H1 (cell line): ENCODE results near the gene TEAD2. TPM values are rescaled to one million over a fixed set of nuclear protein-coding genes. Genes with fewer than 3 reads are reported as not detected.

Source experiments
- CTCF ChIA-PET: fragments of 300-600 bp; sonication (Branson Sonifier 250); formaldehyde crosslinking; loops from one replicate; lab custom pipeline; 2021; ENCODE audit not compliant: partially characterized antibody; lab: Charles Lee
- POLR2A ChIA-PET: fragments of 300-600 bp; sonication (Branson Sonifier 250); formaldehyde crosslinking; loops from one replicate; lab custom pipeline; 2021; ENCODE audit warnings: inconsistent platforms; ENCODE audit not compliant: partially characterized antibody; lab: Charles Lee
- DNase-seq, 2 experiments: peaks; one replicate each; pipeline versions ENCODE4 v3.0.0 to v3.0.0-alpha.2; 2010 to 2022; ENCODE audit warnings: low spot score in 2 of 2, low read depth in 1 of 2, mixed read lengths in 1 of 2
- FAIRE-seq: peaks from 2 replicates; lab custom pipeline; 2011; peaks lifted over from hg19 to GRCh38; lab: Jason Lieb, UNC
- H2AFZ ChIP-seq: 2 replicates; pipeline ENCODE4 v1.8.1; 2012; ENCODE audit warnings: low read length, inconsistent platforms
- H2AK5ac ChIP-seq: 2 replicates; pipeline ENCODE4 v1.6.1; 2013; ENCODE audit warnings: low read depth, low read length
- H2BK120ac ChIP-seq: replicated peaks from 2 replicates; pipeline ENCODE3; 2013; ENCODE audit warnings: low read depth, low read length, inconsistent platforms
- H2BK12ac ChIP-seq: 2 replicates; pipeline ENCODE4 v1.6.1; 2013; ENCODE audit warnings: low read depth, low read length
- H2BK15ac ChIP-seq: 2 replicates; pipeline ENCODE4 v1.6.1; 2013; ENCODE audit warnings: low read length
- H2BK20ac ChIP-seq: 2 replicates; pipeline ENCODE4 v1.6.1; 2013; ENCODE audit warnings: low read length
- H2BK5ac ChIP-seq: 2 replicates; pipeline ENCODE4 v1.6.1; 2013; ENCODE audit warnings: low read depth, low read length
- H3K14ac ChIP-seq: 2 replicates; pipeline ENCODE4 v1.6.1; 2013; ENCODE audit warnings: inconsistent platforms; ENCODE audit not compliant: insufficient read length
- H3K18ac ChIP-seq: 2 replicates; pipeline ENCODE4 v1.6.1; 2013; ENCODE audit warnings: low read length; ENCODE audit errors: extremely low read depth
- H3K23ac ChIP-seq: 2 replicates; pipeline ENCODE4 v1.6.1; 2013; ENCODE audit warnings: inconsistent platforms; ENCODE audit not compliant: insufficient read length
- H3K23me2 ChIP-seq: 2 replicates; pipeline ENCODE4 v1.6.1; 2013; ENCODE audit warnings: low read depth, low read length
- H3K27ac ChIP-seq: 2 replicates; pipeline ENCODE4 v1.6.1; 2011; ENCODE audit warnings: low read depth, low read length, inconsistent platforms
- H3K27me3 ChIP-seq, 4 experiments: replicated peaks in 1 of 4; 1 replicate in 1 of 4; 2 replicates in 3 of 4; pipeline versions ENCODE4 v1.6.1 to v1.8.1; 2011 to 2013; ENCODE audit warnings: low read length in 3 of 4, mild to moderate bottlenecking in 3 of 4, inconsistent platforms in 2 of 4, mixed read lengths in 2 of 4, moderate library complexity in 1 of 4; ENCODE audit not compliant: control insufficient read depth in 3 of 4, insufficient read depth in 3 of 4; ENCODE audit errors: extremely low read depth in 1 of 4
- H3K36me3 ChIP-seq, 4 experiments: 2 replicates each; pipeline versions ENCODE4 v1.6.1 to v1.8.1; 2011 to 2013; ENCODE audit warnings: mild to moderate bottlenecking in 4 of 4, low read length in 3 of 4, moderate library complexity in 2 of 4, control low read depth in 1 of 4, inconsistent platforms in 1 of 4; ENCODE audit not compliant: insufficient read depth in 4 of 4, control insufficient read depth in 2 of 4
- H3K4ac ChIP-seq: replicated peaks from 2 replicates; pipeline ENCODE3; 2013; ENCODE audit warnings: low read length, low read depth, mixed read lengths, inconsistent platforms; ENCODE audit not compliant: insufficient read length
- H3K4me1 ChIP-seq, 4 experiments: replicated peaks in 1 of 4; 1 replicate in 1 of 4; 2 replicates in 3 of 4; pipeline versions ENCODE4 v1.6.1 to v1.8.1; 2011 to 2013; ENCODE audit warnings: low read length in 3 of 4, inconsistent platforms in 2 of 4, mixed read lengths in 1 of 4; ENCODE audit not compliant: insufficient read depth in 4 of 4, control insufficient read depth in 3 of 4
- H3K4me2 ChIP-seq, 2 experiments: 2 replicates each; pipeline versions ENCODE4 v1.6.1 to v1.8.1; 2011 to 2013; ENCODE audit warnings: low read depth in 2 of 2, low read length in 2 of 2, control low read depth in 1 of 2, inconsistent platforms in 1 of 2, mild to moderate bottlenecking in 1 of 2; ENCODE audit not compliant: insufficient read depth in 1 of 2
- H3K4me3 ChIP-seq, 4 experiments: fragments of 200-600, 300-600 bp in 1 of 4; sonication (generic), shearing (Covaris generic), sonication (Bioruptor Twin) in 1 of 4; 2 replicates each; pipeline versions ENCODE4 v1.5.1 to v1.8.1; 2011 to 2016; ENCODE audit warnings: low read length in 4 of 4, low read depth in 3 of 4, control low read depth in 2 of 4, inconsistent platforms in 2 of 4, mild to moderate bottlenecking in 2 of 4, mixed read lengths in 1 of 4, moderate library complexity in 1 of 4; ENCODE audit not compliant: insufficient read depth in 2 of 4; ENCODE audit errors: extremely low read depth in 1 of 4
- H3K56ac ChIP-seq: replicated peaks from 2 replicates; pipeline ENCODE3; 2013; ENCODE audit warnings: low read depth, mild to moderate bottlenecking, mixed read lengths, low read length, inconsistent platforms; ENCODE audit not compliant: insufficient read length
- H3K79me1 ChIP-seq: 2 replicates; pipeline ENCODE4 v1.6.1; 2013; ENCODE audit warnings: low read depth, low read length, control low read depth
- H3K79me2 ChIP-seq, 2 experiments: 2 replicates each; pipeline versions ENCODE4 v1.6.1 to v1.8.1; 2012 to 2013; ENCODE audit warnings: low read length in 2 of 2, mild to moderate bottlenecking in 2 of 2, inconsistent platforms in 1 of 2; ENCODE audit not compliant: insufficient read depth in 2 of 2, control insufficient read depth in 1 of 2
- H3K9ac ChIP-seq, 4 experiments: replicated peaks in 1 of 4; 1 replicate in 1 of 4; 2 replicates in 3 of 4; pipeline versions ENCODE4 v1.6.1 to v1.8.1; 2011 to 2013; ENCODE audit warnings: low read depth in 3 of 4, low read length in 3 of 4, control low read depth in 2 of 4, mild to moderate bottlenecking in 2 of 4, moderate library complexity in 2 of 4, inconsistent platforms in 1 of 4; ENCODE audit errors: extremely low read depth in 1 of 4
- H3K9me3 ChIP-seq, 2 experiments: 2 replicates each; pipeline versions ENCODE4 v1.6.1 to v1.8.1; 2012 to 2013; ENCODE audit warnings: mild to moderate bottlenecking in 2 of 2, moderate library complexity in 2 of 2, control low read depth in 1 of 2, inconsistent platforms in 1 of 2, low read depth in 1 of 2, low read length in 1 of 2, mixed read lengths in 1 of 2; ENCODE audit not compliant: insufficient read depth in 2 of 2
- H4K20me1 ChIP-seq, 2 experiments: replicated peaks in 1 of 2; 2 replicates each; pipeline versions ENCODE3 to v1.8.1; 2011 to 2013; ENCODE audit warnings: inconsistent platforms in 2 of 2, low read length in 2 of 2, mild to moderate bottlenecking in 1 of 2; ENCODE audit not compliant: insufficient read depth in 2 of 2, control insufficient read depth in 1 of 2
- H4K5ac ChIP-seq: 2 replicates; pipeline ENCODE4 v1.6.1; 2013; ENCODE audit warnings: low read length, low read depth, mixed read lengths, inconsistent platforms; ENCODE audit not compliant: insufficient read length
- H4K8ac ChIP-seq: 2 replicates; pipeline ENCODE4 v1.8.0; 2013; ENCODE audit warnings: mild to moderate bottlenecking, moderate library complexity, low read length, inconsistent platforms; ENCODE audit not compliant: insufficient read depth; ENCODE audit errors: extremely low read depth
- H4K91ac ChIP-seq: replicated peaks from 2 replicates; pipeline ENCODE3; 2013; ENCODE audit warnings: low read length, mixed read lengths, inconsistent platforms; ENCODE audit not compliant: insufficient read length
- BCL11A ChIP-seq, 2 experiments: IDR thresholded peaks; one replicate each; pipeline ENCODE4 v1.6.1; 2011; ENCODE audit warnings: low read depth in 2 of 2, low read length in 2 of 2, mild to moderate bottlenecking in 2 of 2
- CEBPB ChIP-seq: IDR thresholded peaks from 2 replicates; pipeline ENCODE4 v1.6.1; 2012; ENCODE audit warnings: low read depth, low read length
- CHD1 ChIP-seq: IDR thresholded peaks from 2 replicates; pipeline ENCODE4 v1.6.1; 2012; ENCODE audit warnings: low read depth, low read length, improper control_type of control experiment
- EZH2 ChIP-seq: fragments of 200-600 bp; sonication (generic); IDR thresholded peaks from 2 replicates; pipeline ENCODE4 v1.7.1; 2012; ENCODE audit warnings: low read depth, mild to moderate bottlenecking, moderate library complexity, low read length, inconsistent platforms; ENCODE audit not compliant: severe bottlenecking
- MAX ChIP-seq: IDR thresholded peaks from 2 replicates; pipeline ENCODE4 v1.6.1; 2012; ENCODE audit warnings: inconsistent platforms
- RFX5 ChIP-seq: IDR thresholded peaks from 2 replicates; pipeline ENCODE4 v1.6.1; 2011; ENCODE audit warnings: low read depth, low read length, improper control_type of control experiment, borderline replicate concordance
- SP1 ChIP-seq: IDR thresholded peaks from 2 replicates; pipeline ENCODE4 v1.6.1; 2011; ENCODE audit warnings: low read depth, low read length
- TAF1 ChIP-seq: IDR thresholded peaks from 2 replicates; pipeline ENCODE4 v1.6.1; 2011; ENCODE audit warnings: mild to moderate bottlenecking, low read depth, low read length
- TAF7 ChIP-seq: optimal IDR thresholded peaks from 2 replicates; pipeline ENCODE3; 2011; ENCODE audit warnings: low read depth, mild to moderate bottlenecking, inconsistent platforms, low read length, moderate library complexity, borderline replicate concordance
- USF2 ChIP-seq: IDR thresholded peaks from 2 replicates; pipeline ENCODE4 v1.6.1; 2011; ENCODE audit warnings: low read length, improper control_type of control experiment
- WGBS, 2 experiments: shearing (Covaris generic) in 1 of 2; methylation state at CpG; one replicate each; pipeline versions ENCODE4 v1.1.6 to v1.1.7; 2013 to 2015; ENCODE audit warnings: low lambda C conversion rate in 2 of 2, mixed read lengths in 2 of 2, inconsistent platforms in 1 of 2, low coverage in 1 of 2, missing lambda C conversion rate in 1 of 2; ENCODE audit not compliant: insufficient replicate concordance in 2 of 2, insufficient coverage in 1 of 2, insufficient read length in 1 of 2; ENCODE audit errors: extremely low coverage in 1 of 2, missing lambda C conversion rate in 1 of 2; 5-methylcytosine and 5-hydroxymethylcytosine counted together
- polyA plus RNA-seq, 7 experiments: library from polyadenylated mRNA; depleted of rRNA in 3 of 7; stranded (reverse) in 5 of 7; unstranded in 2 of 7; fragments of >200 nt in 5 of 7; fragments of 200-250 nt in 2 of 7; gene quantifications; 1 replicate in 5 of 7; 2 replicates in 1 of 7; 4 replicates in 1 of 7; pipeline versions ENCODE4 v1.2.1 to v1.2.3, GENCODE V29; 2011 to 2013; ENCODE audit warnings: missing spikeins in 2 of 7, mixed read lengths in 2 of 7
- total RNA-seq: library from RNA; stranded (reverse); fragmentation: NEBNext Ultra II Directional; extraction: Animal tissue kit (Norgen Biotek cat#: 25700); gene quantifications from 2 replicates; pipeline ENCODE4 v1.2.1, GENCODE V29; 2021

TEAD2 gene
- total and polyA plus RNA-seq, 2 of the 8 experiments (the other 6 are each of a cell fraction or from before 2014, with no cell fraction given), result 87.6 to 146 TPM

DNA sequence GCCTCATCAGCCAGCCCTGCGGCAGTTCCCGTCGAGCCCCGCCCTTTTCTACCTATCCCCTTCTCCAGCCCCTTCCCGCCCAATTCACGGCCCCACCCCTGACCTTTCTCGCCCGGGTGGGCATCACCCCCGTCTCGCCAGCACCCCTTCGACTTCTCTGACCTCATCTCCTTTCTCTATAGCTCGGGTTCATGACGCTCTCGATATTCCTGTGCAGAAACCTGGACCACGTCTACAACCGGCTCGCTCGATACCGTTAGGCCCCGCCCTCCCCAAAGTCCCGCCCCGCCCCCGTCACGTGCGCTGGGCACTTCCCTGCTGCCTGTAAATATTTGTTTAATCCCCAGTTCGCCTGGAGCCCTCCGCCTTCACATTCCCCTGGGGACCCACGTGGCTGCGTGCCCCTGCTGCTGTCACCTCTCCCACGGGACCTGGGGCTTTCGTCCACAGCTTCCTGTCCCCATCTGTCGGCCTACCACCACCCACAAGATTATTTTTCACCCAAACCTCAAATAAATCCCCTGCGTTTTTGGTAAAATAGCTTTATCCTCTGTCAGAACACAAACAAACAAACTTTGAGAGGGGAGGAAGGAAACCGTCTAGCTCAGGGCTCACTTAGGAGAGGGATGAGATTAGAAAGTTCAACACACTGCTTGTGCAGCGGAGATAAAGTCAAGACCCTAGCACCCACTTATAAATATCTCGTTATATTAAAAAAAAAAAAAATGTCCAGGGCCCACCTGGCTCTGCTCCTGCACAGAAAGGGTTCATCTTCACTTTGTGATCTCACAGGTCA is 21.9 kb downstream of the TEAD2 start:
- Histone ChIP-seq H3K18ac (peak overlapping the region; percentile 24; the same call in 1 of the 2 replicates), H3K9me3 (no peaks in the 10 kb centered on the region), H2BK15ac (no peak overlapping the region), H3K27me3 (peaks cover 0 to 10% (median 3%) of the 10 kb centered on the region in 4 experiments; a peak in 4 of 7 replicates), H2AK5ac (no peak overlapping the region), H3K27ac (no peak overlapping the region), H3K79me2 (no peaks in the 10 kb centered on the region), H4K5ac (no peak overlapping the region), H2AFZ (no peak overlapping the region), H2BK12ac (no peak overlapping the region), H3K56ac (no peak overlapping the region), H3K79me1 (no peaks in the 10 kb centered on the region), H3K14ac (no peak overlapping the region), H4K20me1 (peaks cover 9 to 27% of the 10 kb centered on the region in 2 experiments), H4K8ac (no peak overlapping the region; the same call in 1 of the 2 replicates), H2BK5ac (no peak overlapping the region), H3K4ac (no peak overlapping the region), H3K4me3 (peak overlapping the region in 2 of 4 experiments; percentile 32 to 56; a peak in 4 of 8 replicates), H3K4me1 (peaks cover 0 to 17% (median 10%) of the 10 kb centered on the region in 4 experiments; a peak in 6 of 7 replicates), H2BK120ac (no peak overlapping the region), H3K4me2 (peak overlapping the region; percentile 88 to 99; a peak in 3 of 4 replicates), H3K36me3 (peaks cover 35 to 47% (median 36%) of the 10 kb centered on the region in 4 experiments), H3K9ac (no peak overlapping the region; a peak in 1 of 7 replicates), H3K23me2 (peaks cover 13% of the 10 kb centered on the region), H3K23ac (no peak overlapping the region), H4K91ac (no peak overlapping the region), H2BK20ac (no peak overlapping the region)
- ChIA-PET CTCF (interaction anchor here (0.7 to 2.2 kb wide), 6 partner anchors 19 to 298 kb away, joined by 3 to 8 read pairs (median 4); no protein-coding TSS in a partner anchor), POLR2A (interaction anchor here (0.8 to 6.9 kb wide), 16 partner anchors 8 to 345 kb away, joined by 3 to 63 read pairs (median 4); partner anchors contain the start of genes DKKL1, PIH1D1, RPL13A and SLC6A16)
- FAIRE-seq (no peak), DNase-seq (peak in 1 of 2 experiments; percentile 75)
- WGBS, 2 experiments, result 64% methylated on average over 21 of the region's 36 CpGs; no CpG with 5 or more reads in 1 of the 2 experiments
- peak; percentile 82 for TF ChIP-seq MAX
- TF ChIP-seq CHD1, result no peak
- TF ChIP-seq TAF1, result no peak
- TF ChIP-seq BCL11A (IDR thresholded peaks at IDR 0.05; ENCODE audit: low read depth in 2 of 2, low read length in 2 of 2), result no peak
- no peak for TF ChIP-seq SP1
- TF ChIP-seq USF2, result peak; percentile 69
- no peak for TF ChIP-seq RFX5
- TF ChIP-seq EZH2, result no peak
- no peak for TF ChIP-seq CEBPB
- no peak for TF ChIP-seq TAF7
